DOHH2 (cell line): ENCODE results near the gene DGCR2.
"Not testable (repeated sequence)": the region's sequence is repeated elsewhere in the genome, so short reads cannot be mapped to it uniquely, and the experiment has no call there.

Source experiments
- EZH2phosphoT487 ChIP-seq: fragments of 200-600 bp; sonication (generic); IDR thresholded peaks from 2 replicates; pipeline ENCODE4 v1.6.1; 2017; ENCODE audit warnings: borderline replicate concordance, mild to moderate bottlenecking, antibody characterized with exemption, low read length, moderate library complexity, mixed read lengths
- TF ChIP-seq, protein P1 (sequence below): fragments of 200-600 bp; sonication (generic); IDR thresholded peaks from one replicate; pipeline ENCODE4 v1.5.1; 2014; ENCODE audit warnings: antibody characterized with exemption, mild to moderate bottlenecking, low read depth, low read length; ENCODE audit not compliant: poor library complexity, severe bottlenecking

DNA sequence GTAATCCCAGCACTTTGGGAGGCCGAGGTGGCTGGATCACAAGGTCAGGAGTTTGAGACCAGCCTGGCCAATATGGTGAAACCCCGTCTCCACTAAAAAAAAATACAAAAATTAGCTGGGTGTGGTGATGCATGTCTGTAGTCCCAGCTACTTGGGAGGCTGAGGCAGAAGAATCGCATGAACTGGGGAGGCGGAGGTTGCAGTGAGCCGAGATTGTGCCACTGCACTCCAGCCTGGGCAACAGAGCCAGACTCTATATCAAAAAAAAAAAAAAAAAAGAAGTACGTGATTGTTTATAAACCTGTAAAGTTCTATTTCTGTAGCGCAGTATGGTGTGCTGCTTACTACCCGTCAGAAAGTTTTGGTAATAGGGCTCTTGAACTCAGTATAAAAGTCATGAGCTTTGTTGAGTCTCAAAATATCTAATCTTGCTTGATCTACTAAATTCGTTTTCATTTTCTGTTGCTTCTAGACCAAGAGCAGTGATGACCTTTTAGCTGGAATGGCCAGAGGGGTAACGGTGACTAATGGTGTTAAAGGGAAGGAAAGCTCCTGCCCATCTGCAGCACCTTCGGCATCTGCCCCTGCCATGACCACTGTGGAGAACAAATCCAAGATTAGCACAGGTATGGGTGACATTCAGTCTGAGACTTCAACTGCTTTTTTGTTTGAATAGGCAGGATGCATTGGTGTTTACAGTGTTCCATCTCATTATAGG is 108.2 kb downstream of the DGCR2 start:
- TF ChIP-seq, protein P1, sequence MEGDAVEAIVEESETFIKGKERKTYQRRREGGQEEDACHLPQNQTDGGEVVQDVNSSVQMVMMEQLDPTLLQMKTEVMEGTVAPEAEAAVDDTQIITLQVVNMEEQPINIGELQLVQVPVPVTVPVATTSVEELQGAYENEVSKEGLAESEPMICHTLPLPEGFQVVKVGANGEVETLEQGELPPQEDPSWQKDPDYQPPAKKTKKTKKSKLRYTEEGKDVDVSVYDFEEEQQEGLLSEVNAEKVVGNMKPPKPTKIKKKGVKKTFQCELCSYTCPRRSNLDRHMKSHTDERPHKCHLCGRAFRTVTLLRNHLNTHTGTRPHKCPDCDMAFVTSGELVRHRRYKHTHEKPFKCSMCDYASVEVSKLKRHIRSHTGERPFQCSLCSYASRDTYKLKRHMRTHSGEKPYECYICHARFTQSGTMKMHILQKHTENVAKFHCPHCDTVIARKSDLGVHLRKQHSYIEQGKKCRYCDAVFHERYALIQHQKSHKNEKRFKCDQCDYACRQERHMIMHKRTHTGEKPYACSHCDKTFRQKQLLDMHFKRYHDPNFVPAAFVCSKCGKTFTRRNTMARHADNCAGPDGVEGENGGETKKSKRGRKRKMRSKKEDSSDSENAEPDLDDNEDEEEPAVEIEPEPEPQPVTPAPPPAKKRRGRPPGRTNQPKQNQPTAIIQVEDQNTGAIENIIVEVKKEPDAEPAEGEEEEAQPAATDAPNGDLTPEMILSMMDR = not testable (repeated sequence)
- not testable (repeated sequence) for TF ChIP-seq EZH2phosphoT487
